Esophagus muscularis mucosa (tissue), 3 donors: ENCODE measurements around the gene CDC34.

Experiments
- POLR2AphosphoS5 ChIP-seq, 2 donors: sonication (generic); formaldehyde crosslinking; IDR thresholded peaks; one replicate each; pipeline ENCODE4 v1.6.1; 2017; ENCODE audit warnings: antibody characterized with exemption in 2 of 2
- TF ChIP-seq, protein P1 (sequence below), 3 experiments: fragments of 200-600 bp in 2 of 3; fragments of 450-650 bp in 1 of 3; sonication (generic) in 2 of 3; IDR thresholded peaks; one replicate each; pipeline ENCODE4 v1.5.1; 2017 to 2019; ENCODE audit warnings: antibody characterized with exemption in 3 of 3, mild to moderate bottlenecking in 2 of 3, moderate library complexity in 1 of 3

GRCh38 chr19:535017-535835 is 3.7 kb downstream of the CDC34 start:
- TF ChIP-seq, protein P1, sequence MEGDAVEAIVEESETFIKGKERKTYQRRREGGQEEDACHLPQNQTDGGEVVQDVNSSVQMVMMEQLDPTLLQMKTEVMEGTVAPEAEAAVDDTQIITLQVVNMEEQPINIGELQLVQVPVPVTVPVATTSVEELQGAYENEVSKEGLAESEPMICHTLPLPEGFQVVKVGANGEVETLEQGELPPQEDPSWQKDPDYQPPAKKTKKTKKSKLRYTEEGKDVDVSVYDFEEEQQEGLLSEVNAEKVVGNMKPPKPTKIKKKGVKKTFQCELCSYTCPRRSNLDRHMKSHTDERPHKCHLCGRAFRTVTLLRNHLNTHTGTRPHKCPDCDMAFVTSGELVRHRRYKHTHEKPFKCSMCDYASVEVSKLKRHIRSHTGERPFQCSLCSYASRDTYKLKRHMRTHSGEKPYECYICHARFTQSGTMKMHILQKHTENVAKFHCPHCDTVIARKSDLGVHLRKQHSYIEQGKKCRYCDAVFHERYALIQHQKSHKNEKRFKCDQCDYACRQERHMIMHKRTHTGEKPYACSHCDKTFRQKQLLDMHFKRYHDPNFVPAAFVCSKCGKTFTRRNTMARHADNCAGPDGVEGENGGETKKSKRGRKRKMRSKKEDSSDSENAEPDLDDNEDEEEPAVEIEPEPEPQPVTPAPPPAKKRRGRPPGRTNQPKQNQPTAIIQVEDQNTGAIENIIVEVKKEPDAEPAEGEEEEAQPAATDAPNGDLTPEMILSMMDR (IDR thresholded peaks at IDR 0.05): no peak
- no peak for TF ChIP-seq POLR2AphosphoS5 (IDR thresholded peaks at IDR 0.05)
